Right atrium auricular region (tissue), 2 donors: ENCODE results near the gene FYB1. TPM values are rescaled to one million over a fixed set of nuclear protein-coding genes. Genes with fewer than 3 reads are reported as not detected.
"Not testable (repeated sequence)": the region's sequence is repeated elsewhere in the genome, so short reads cannot be mapped to it uniquely, and the experiment has no call there.

Source experiments
- DNase-seq: peaks from one replicate; pipeline ENCODE4 v3.0.0-alpha.2; 2019; ENCODE audit warnings: low spot score
- H3K27ac ChIP-seq, 2 donors: fragments of 200-600 bp; sonication (generic); 1 replicate in 1 of 2; 2 replicates in 1 of 2; pipeline ENCODE4 v1.5.1; 2016 to 2019
- H3K27me3 ChIP-seq, 2 donors: fragments of 200-600 bp; sonication (generic); one replicate each; pipeline versions ENCODE4 v1.5.1 to v1.6.0; 2017 to 2019
- H3K36me3 ChIP-seq: fragments of 200-600 bp; sonication (generic); one replicate; pipeline ENCODE4 v1.5.1; 2016
- H3K4me1 ChIP-seq, 2 donors: fragments of 200-600 bp; sonication (generic); one replicate each; pipeline versions ENCODE4 v1.5.1 to v1.6.0; 2017 to 2019
- H3K4me3 ChIP-seq, 2 donors: fragments of 200-600 bp; sonication (generic); 1 replicate in 1 of 2; 2 replicates in 1 of 2; pipeline ENCODE4 v1.5.1; 2017 to 2019; ENCODE audit warnings: mild to moderate bottlenecking in 1 of 2, moderate library complexity in 1 of 2
- H3K9me3 ChIP-seq, 2 donors: fragments of 200-600 bp; sonication (generic); one replicate each; pipeline ENCODE4 v1.5.1; 2019
- total RNA-seq, 2 donors: library from RNA; depleted of rRNA; stranded (reverse); fragments of >200 nt; gene quantifications; one replicate each; pipeline ENCODE4 v1.1.0, GENCODE V29; 2016
- TF ChIP-seq, protein P1 (sequence below), 2 donors: fragments of 200-600 bp; sonication (generic); IDR thresholded peaks; one replicate each; pipeline ENCODE4 v1.5.1; 2019; ENCODE audit warnings: antibody characterized with exemption in 2 of 2

FYB1 gene
- total RNA-seq, 2 donors from 2014 or later: 1.8 to 8.4 TPM

DNA sequence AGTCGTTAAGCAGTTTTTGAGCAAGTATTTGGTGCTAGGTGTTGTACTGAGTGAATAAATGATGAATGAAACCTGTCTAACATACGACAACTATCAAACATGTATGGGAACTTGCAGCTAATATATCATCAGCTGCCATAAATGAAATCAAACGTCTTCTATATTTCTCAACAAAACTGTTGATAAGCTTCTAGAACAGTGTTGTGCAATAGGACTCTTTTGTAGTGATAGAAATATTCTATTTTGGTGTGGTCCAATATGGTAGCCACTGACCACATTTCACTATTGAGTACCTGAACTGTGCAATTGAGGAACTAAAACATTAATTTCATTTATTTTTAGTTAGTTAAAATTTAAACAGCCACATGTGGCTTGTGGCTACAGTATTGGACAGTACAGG, 16.3 kb upstream of the FYB1 start:
- Histone ChIP-seq H3K9me3 (peaks cover 0 to 6% of the 10 kb centered on the region in 2 donors), H3K36me3 (no peaks in the 10 kb centered on the region), H3K4me3 (no peak overlapping the region), H3K27me3 (no peaks in the 10 kb centered on the region), H3K27ac (no peak overlapping the region), H3K4me1 (no peaks in the 10 kb centered on the region)
- DNase-seq: no peak
- TF ChIP-seq, protein P1, sequence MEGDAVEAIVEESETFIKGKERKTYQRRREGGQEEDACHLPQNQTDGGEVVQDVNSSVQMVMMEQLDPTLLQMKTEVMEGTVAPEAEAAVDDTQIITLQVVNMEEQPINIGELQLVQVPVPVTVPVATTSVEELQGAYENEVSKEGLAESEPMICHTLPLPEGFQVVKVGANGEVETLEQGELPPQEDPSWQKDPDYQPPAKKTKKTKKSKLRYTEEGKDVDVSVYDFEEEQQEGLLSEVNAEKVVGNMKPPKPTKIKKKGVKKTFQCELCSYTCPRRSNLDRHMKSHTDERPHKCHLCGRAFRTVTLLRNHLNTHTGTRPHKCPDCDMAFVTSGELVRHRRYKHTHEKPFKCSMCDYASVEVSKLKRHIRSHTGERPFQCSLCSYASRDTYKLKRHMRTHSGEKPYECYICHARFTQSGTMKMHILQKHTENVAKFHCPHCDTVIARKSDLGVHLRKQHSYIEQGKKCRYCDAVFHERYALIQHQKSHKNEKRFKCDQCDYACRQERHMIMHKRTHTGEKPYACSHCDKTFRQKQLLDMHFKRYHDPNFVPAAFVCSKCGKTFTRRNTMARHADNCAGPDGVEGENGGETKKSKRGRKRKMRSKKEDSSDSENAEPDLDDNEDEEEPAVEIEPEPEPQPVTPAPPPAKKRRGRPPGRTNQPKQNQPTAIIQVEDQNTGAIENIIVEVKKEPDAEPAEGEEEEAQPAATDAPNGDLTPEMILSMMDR (IDR thresholded peaks at IDR 0.05): no peak

DNA sequence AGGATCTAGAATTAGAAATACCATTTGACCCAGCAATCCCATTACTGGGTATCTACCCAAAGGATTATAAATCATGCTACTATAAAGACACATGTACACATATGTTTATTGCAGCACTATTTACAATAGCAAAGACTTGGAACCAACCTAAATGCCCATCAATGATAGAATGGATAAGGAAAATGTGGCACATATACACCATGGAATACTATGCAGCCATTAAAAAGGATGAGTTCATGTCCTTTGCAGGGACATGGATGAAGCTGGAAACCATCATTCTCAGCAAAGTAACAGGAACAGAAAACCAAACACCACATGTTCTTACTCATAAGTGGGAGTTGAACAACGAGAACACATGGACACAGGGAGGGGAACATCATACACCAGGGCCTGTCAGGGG, 15.1 kb upstream of the FYB1 start:
- not testable (repeated sequence) for H3K27me3 ChIP-seq, H3K4me3 ChIP-seq, H3K36me3 ChIP-seq, H3K9me3 ChIP-seq, H3K4me1 ChIP-seq, DNase-seq, H3K27ac ChIP-seq

DNA sequence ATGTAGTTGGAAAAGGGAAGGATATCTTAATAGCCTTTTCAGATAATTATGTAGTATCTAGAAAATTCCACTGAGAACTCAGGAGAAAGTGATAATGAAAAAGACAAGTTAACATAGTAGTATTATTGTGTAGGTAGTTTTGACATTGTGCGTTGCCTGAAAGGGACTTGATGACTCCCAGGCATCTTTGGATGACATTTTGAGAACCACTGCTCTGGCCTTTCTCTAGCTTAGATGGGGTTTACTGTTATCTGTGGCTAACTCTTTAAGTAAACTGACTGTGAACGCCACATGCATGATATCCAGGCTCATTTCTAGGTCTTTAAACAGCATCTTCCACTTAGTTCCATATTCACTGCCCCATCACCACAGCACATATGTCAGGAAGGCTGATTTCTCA, 14.4 kb upstream of the FYB1 start:
- no peak overlapping the region for H3K27ac ChIP-seq
- H3K4me3 ChIP-seq: no peak overlapping the region
- no peaks in the 10 kb centered on the region for H3K4me1 ChIP-seq
- no peak for DNase-seq
- TF ChIP-seq, protein P1 (IDR thresholded peaks at IDR 0.05): no peak
- H3K9me3 ChIP-seq: no peaks in the 10 kb centered on the region
- H3K36me3 ChIP-seq: no peaks in the 10 kb centered on the region
- H3K27me3 ChIP-seq: no peaks in the 10 kb centered on the region

DNA sequence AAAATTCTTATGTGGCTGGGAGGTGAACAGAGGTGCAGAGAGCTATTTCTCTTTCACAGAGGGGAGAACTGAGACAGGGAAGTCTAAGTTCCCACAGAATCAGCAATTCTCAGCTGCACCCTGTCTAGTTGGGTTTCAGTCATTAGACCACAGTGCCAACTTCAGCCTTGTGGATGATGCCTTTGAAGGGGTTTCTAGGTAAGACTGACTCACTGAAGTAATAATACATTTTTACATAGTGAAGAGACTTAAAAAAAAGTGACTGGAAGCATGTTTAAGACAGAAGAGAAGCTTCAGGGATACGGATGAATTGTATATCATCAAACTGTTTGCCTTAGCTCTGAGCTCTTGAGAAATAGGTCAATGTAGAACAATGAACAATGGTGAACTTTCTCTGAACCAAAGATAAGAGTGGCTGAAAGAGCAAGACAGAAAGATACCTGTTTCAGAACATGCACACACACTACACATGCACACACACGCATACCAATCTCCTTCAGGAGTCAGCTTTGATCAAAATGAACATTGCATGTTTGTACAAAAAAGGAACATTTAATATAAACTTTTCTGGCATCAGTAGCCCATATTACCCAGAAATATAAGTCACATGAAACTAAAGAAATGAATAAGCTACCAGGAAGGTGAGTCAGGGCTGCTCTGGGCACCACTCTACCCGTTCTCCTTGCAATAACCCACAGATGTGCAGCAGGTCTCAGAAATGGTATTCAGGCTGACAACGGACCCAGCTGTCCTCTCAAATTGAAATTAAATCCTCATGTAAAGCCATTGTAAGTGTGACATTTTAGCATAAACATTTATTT, 12.6 kb upstream of the FYB1 start:
- H3K9me3 ChIP-seq: no peaks in the 10 kb centered on the region
- no peak overlapping the region for H3K4me3 ChIP-seq
- TF ChIP-seq, protein P1 (IDR thresholded peaks at IDR 0.05): no peak
- no peaks in the 10 kb centered on the region for H3K36me3 ChIP-seq
- no peaks in the 10 kb centered on the region for H3K27me3 ChIP-seq
- DNase-seq: no peak
- no peaks in the 10 kb centered on the region for H3K4me1 ChIP-seq
- no peak overlapping the region for H3K27ac ChIP-seq

DNA sequence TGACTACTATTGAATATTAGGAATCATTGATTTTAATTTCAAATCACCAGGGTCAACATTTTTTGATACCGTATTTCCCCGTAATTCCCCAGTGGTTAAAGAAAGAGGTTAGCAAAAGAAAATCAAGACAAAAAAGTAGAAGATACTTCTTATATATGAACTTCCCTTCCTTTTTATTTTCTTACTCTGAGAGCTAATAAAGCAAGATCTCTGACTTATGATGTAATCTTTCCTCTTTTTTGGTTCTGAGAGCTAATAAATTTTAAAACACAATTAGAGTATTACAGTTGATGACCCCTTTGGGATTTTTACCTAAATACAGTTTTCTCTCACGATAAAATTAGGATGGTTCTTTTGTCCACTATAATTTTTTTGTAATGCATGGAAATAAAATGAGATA, 9.2 kb upstream of the FYB1 start:
- Histone ChIP-seq H3K4me3 (no peak overlapping the region), H3K27ac (no peak overlapping the region), H3K36me3 (no peaks in the 10 kb centered on the region), H3K9me3 (no peaks in the 10 kb centered on the region), H3K27me3 (no peaks in the 10 kb centered on the region), H3K4me1 (no peaks in the 10 kb centered on the region)
- TF ChIP-seq, protein P1 (IDR thresholded peaks at IDR 0.05): no peak
- DNase-seq: no peak

DNA sequence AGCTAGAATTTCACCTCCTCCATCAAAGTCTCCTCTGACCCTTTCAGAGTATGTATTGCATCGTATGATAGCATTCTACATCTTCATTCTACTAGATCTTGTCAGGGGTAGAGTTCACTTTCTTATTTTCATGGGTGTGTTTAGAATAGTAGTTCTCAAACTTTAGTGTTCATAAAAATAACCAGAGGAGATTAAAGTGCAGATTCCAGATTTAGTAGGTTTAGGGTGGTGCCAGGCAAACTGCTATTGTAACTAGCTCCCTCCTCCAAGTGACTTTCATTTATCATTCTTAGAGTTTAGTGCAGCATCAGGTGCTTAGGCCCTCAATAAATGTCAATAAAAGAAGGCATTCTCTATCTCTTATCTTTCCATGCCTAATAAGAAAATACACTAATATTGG, 7.2 kb upstream of the FYB1 start:
- H3K4me3 ChIP-seq: no peak overlapping the region
- no peaks in the 10 kb centered on the region for H3K27me3 ChIP-seq
- no peak for DNase-seq
- TF ChIP-seq, protein P1 (IDR thresholded peaks at IDR 0.05): no peak
- no peaks in the 10 kb centered on the region for H3K4me1 ChIP-seq
- no peaks in the 10 kb centered on the region for H3K9me3 ChIP-seq
- H3K36me3 ChIP-seq: no peaks in the 10 kb centered on the region
- no peak overlapping the region for H3K27ac ChIP-seq
